HG02642 (cell line): ENCODE measurements around the gene FRMD8.

Experiments used
- ATAC-seq: cut with Tn5 transposase; IDR thresholded peaks from one replicate; pipeline ENCODE4 v1.9.1; 2021; ENCODE audit warnings: mild to moderate bottlenecking; ENCODE audit not compliant: unreplicated experiment, poor library complexity

The FRMD8 gene

GRCh38 chr11:65373839-65374580, 12.4 kb upstream of the FRMD8 start:
- no peak for ATAC-seq

- no peak for ATAC-seq
Measured at GRCh38 chr11:65375012-65375411, 11.4 kb upstream of the FRMD8 start.

GRCh38 chr11:65376138-65376713, 10.2 kb upstream of the FRMD8 start:
- no peak for ATAC-seq

GRCh38 chr11:65377036-65377435, 9.4 kb upstream of the FRMD8 start:
- no peak for ATAC-seq

GRCh38 chr11:65377777-65378176, 8.7 kb upstream of the FRMD8 start:
- ATAC-seq = no peak

- no peak for ATAC-seq
Measured at GRCh38 chr11:65378208-65378927, 8.1 kb upstream of the FRMD8 start.

- no peak for ATAC-seq
Measured at GRCh38 chr11:65378928-65379638, 7.4 kb upstream of the FRMD8 start.

GRCh38 chr11:65379698-65380459, 6.6 kb upstream of the FRMD8 start:
- no peak for ATAC-seq

- no peak for ATAC-seq
Measured at GRCh38 chr11:65380460-65381119, 5.8 kb upstream of the FRMD8 start.

- ATAC-seq = peak; percentile 3
Measured at GRCh38 chr11:65381716-65382032, 4.8 kb upstream of the FRMD8 start.

- ATAC-seq = peak; percentile 64
Measured at GRCh38 chr11:65382033-65382803, 4.2 kb upstream of the FRMD8 start, which contains the start of gene SLC25A45. Gene SLC25A45, minus strand, starts transcription at chr11:65382646. Its CDS starts 695 bp downstream, at chr11:65381951.

GRCh38 chr11:65382804-65383368, 3.6 kb upstream of the FRMD8 start:
- no peak for ATAC-seq

- ATAC-seq = no peak
Measured at GRCh38 chr11:65383778-65384177, 2.7 kb upstream of the FRMD8 start.

- ATAC-seq = no peak
Measured at GRCh38 chr11:65384301-65384889, 2.0 kb upstream of the FRMD8 start.

- ATAC-seq = no peak
Measured at GRCh38 chr11:65388731-65389130, 2.3 kb downstream of the FRMD8 start.

- no peak for ATAC-seq
Measured at GRCh38 chr11:65389294-65389980, 3.0 kb downstream of the FRMD8 start.

GRCh38 chr11:65390099-65390941, 3.9 kb downstream of the FRMD8 start:
- no peak for ATAC-seq
